Type B pancreatic cell (in vitro differentiated cells): Measurements from ENCODE around the gene JMJD4. TPM values are rescaled to one million over a fixed set of nuclear protein-coding genes. Genes with fewer than 3 reads are reported as not detected.

Source experiments
- DNase-seq: peaks from one replicate; pipeline ENCODE4 v3.0.0; 2021; ENCODE audit warnings: mixed read lengths; ENCODE audit not compliant: unreplicated experiment; ENCODE audit errors: extremely low spot score
- H3K27ac Mint-ChIP-seq: 2 replicates; pipeline ENCODE4 v1.8.0; 2021; ENCODE audit warnings: mild to moderate bottlenecking, mixed read lengths
- H3K27me3 Mint-ChIP-seq: 2 replicates; pipeline ENCODE4 v1.8.0; 2021; ENCODE audit warnings: mixed read lengths
- H3K36me3 Mint-ChIP-seq: 2 replicates; pipeline ENCODE4 v1.8.0; 2021; ENCODE audit warnings: mixed read lengths
- H3K4me1 Mint-ChIP-seq: one replicate; pipeline ENCODE4 v1.8.0; 2021; ENCODE audit warnings: mixed read lengths; ENCODE audit not compliant: unreplicated experiment
- H3K4me3 Mint-ChIP-seq: 2 replicates; pipeline ENCODE4 v1.8.0; 2021; ENCODE audit warnings: mild to moderate bottlenecking, mixed read lengths
- H3K9me3 Mint-ChIP-seq: 2 replicates; pipeline ENCODE4 v1.8.0; 2021; ENCODE audit warnings: mixed read lengths
- total RNA-seq: library from RNA; stranded (reverse); gene quantifications from 2 replicates; pipeline ENCODE4 v1.2.1, GENCODE V29; 2021; ENCODE audit warnings: low replicate concordance
- TF ChIP-seq, protein P1 (sequence below): fragments of 200-600 bp; sonication (generic); conservative IDR thresholded peaks from 2 replicates; pipeline ENCODE4 v1.5.0; 2021; ENCODE audit warnings: antibody characterized with exemption, mild to moderate bottlenecking

The JMJD4 gene
- total RNA-seq, 1 donor from 2014 or later = 23.5 TPM

DNA sequence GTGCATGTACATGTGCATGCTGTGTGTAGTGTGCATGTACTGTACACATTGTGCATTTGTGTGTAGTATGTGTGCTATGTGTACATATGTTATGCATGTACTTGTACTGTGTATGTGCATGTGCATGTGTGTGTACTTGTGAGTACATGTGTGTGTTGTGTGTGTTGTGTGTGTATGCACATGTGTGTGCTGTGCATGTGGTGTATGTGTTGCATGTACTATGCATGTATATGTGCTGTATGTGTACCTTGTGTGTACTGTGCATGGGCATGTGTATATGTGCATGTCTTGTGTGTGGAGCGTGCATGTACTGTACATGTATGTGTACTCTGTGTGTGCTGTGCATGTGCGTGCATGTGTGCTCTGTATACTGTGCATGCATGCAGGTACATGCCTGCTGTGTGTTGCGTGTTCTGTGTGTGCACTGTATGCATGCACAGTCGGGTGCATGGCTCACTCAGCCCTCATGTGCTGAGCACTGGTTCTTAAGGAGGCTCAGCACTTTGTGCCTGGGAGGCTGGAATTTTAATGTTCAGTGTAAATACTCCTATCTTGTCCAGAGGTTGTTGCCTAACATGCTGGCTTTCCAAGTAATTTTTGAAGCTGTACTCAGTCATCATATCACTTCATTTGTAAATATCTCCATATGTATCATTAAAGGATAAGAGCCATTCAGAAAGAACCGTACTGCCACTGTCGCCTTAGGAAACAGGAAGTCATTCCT is 32.5 kb upstream of the JMJD4 start:
- Mint-ChIP-seq H3K9me3 (no peaks in the 10 kb centered on the region), H3K27me3 (peaks cover 4% of the 10 kb centered on the region), H3K36me3 (peaks cover 24% of the 10 kb centered on the region), H3K4me1 (no peaks in the 10 kb centered on the region), H3K27ac (no peak overlapping the region), H3K4me3 (no peak overlapping the region)
- TF ChIP-seq, protein P1, sequence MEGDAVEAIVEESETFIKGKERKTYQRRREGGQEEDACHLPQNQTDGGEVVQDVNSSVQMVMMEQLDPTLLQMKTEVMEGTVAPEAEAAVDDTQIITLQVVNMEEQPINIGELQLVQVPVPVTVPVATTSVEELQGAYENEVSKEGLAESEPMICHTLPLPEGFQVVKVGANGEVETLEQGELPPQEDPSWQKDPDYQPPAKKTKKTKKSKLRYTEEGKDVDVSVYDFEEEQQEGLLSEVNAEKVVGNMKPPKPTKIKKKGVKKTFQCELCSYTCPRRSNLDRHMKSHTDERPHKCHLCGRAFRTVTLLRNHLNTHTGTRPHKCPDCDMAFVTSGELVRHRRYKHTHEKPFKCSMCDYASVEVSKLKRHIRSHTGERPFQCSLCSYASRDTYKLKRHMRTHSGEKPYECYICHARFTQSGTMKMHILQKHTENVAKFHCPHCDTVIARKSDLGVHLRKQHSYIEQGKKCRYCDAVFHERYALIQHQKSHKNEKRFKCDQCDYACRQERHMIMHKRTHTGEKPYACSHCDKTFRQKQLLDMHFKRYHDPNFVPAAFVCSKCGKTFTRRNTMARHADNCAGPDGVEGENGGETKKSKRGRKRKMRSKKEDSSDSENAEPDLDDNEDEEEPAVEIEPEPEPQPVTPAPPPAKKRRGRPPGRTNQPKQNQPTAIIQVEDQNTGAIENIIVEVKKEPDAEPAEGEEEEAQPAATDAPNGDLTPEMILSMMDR = no peak
- DNase-seq = no peak

DNA sequence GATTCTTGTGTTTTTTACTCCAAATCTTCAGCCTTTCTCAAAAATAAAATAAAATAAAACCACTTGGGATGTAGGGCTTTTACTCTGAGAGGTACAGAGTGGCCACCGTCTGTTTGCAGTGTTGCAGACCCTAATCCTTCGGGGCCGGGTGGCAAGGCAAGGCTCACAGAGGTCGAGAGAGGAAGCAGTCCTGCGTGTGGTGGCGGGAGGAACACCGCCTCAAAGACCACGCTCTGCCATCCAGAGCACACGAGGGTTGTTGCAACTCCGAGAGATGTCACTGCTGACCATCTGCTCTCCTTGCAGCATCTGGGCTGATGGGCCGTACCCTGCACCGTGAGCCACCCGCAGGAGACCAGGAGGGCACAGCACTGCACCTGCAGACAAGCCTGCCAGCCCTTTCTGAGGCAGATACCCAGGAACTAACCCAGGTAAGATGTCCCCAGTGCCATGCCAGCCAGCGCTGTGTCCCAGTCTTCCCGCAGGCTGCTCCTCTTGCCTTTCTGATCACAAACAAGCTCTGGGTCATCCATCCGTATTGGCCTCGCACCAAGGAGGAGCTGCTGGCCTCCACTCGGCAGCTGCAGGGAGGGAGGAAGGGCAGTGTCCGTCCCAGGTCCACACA is 31.7 kb upstream of the JMJD4 start:
- DNase-seq = no peak
- Mint-ChIP-seq H3K4me3 (no peak overlapping the region), H3K4me1 (no peaks in the 10 kb centered on the region), H3K36me3 (peaks cover 20% of the 10 kb centered on the region), H3K9me3 (no peaks in the 10 kb centered on the region), H3K27me3 (peaks cover 4% of the 10 kb centered on the region), H3K27ac (no peak overlapping the region)
- TF ChIP-seq, protein P1 = no peak

DNA sequence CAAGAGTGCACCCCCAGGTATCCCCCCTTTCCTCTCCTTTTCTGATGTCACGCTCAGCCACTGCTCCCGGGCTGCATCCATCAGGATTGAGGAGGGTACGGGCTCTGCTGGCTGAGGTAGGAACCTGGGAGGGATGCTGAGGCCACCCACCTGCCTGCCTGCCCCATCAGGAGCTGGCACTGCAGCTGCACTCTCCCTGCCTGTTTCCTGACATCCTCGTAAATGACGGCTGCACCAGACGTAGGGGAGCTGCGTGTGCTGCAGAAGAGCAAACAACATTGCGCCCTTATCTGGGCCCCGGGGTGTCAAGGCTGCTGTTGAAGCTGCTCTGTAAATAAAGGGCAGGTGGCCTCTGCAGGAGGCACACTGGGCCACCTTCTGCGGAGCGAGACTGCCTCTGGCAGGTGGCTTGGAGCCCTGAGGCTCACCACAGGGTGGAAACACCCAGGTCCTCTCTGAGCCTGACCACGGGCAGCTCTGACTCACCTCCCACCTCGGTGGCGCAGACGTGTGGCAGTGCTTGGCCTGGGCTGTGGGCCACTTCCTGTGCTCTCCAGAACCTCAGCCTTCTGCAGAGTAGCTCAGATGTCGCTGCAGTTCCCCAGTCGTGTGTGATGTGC is 31.0 kb upstream of the JMJD4 start:
- TF ChIP-seq, protein P1 = no peak
- H3K27ac Mint-ChIP-seq = peak overlapping the region; percentile 23

GRCh38 chr1:227765261-227766014 is 30.3 kb upstream of the JMJD4 start:
- TF ChIP-seq, protein P1 = no peak
- H3K36me3 Mint-ChIP-seq = peaks cover 23% of the 10 kb centered on the region
- DNase-seq = no peak

More for the DNA sequence above, 31.0 kb upstream of the JMJD4 start:
- peaks cover 4% of the 10 kb centered on the region for H3K27me3 Mint-ChIP-seq
- no peaks in the 10 kb centered on the region for H3K9me3 Mint-ChIP-seq
- H3K4me3 Mint-ChIP-seq = no peak overlapping the region
- peaks cover 20% of the 10 kb centered on the region for H3K36me3 Mint-ChIP-seq
- H3K4me1 Mint-ChIP-seq = no peaks in the 10 kb centered on the region
- DNase-seq = no peak

GRCh38 chr1:227764019-227764391 is 28.9 kb upstream of the JMJD4 start:
- no peak for DNase-seq
- H3K9me3 Mint-ChIP-seq = no peaks in the 10 kb centered on the region
- peak overlapping the region; percentile 82 for H3K27ac Mint-ChIP-seq
- peaks cover 4% of the 10 kb centered on the region for H3K27me3 Mint-ChIP-seq
- H3K4me1 Mint-ChIP-seq = no peaks in the 10 kb centered on the region
- peaks cover 23% of the 10 kb centered on the region for H3K36me3 Mint-ChIP-seq
- no peak overlapping the region for H3K4me3 Mint-ChIP-seq
- TF ChIP-seq, protein P1 = no peak

More at GRCh38 chr1:227765261-227766014, 30.3 kb upstream of the JMJD4 start:
- peak overlapping the region; percentile 23 for H3K27ac Mint-ChIP-seq
- peaks cover 4% of the 10 kb centered on the region for H3K27me3 Mint-ChIP-seq
- no peaks in the 10 kb centered on the region for H3K9me3 Mint-ChIP-seq
- no peaks in the 10 kb centered on the region for H3K4me1 Mint-ChIP-seq
- H3K4me3 Mint-ChIP-seq = no peak overlapping the region
